Stimulated activated CD4-positive, alpha-beta T cell treated with anti-CD3 and anti-CD28 coated beads, Interleukin-4, amount 100 ng/mL, for 1 hour (primary cell): ENCODE data around the gene CUL2.
"Not testable (repeated sequence)": the region's sequence is repeated elsewhere in the genome, so short reads cannot be mapped to it uniquely, and the experiment has no call there.

ENCODE experiments used
- DNase-seq: peaks from one replicate; pipeline ENCODE4 v3.0.0-alpha.2; 2020

CUL2 gene

GRCh38 chr10:34974364-34975065 is 115.6 kb downstream of the CUL2 start:
- not testable (repeated sequence) for DNase-seq

- not testable (repeated sequence) for DNase-seq
Observed at GRCh38 chr10:34973757-34974156, 116.4 kb downstream of the CUL2 start.

DNA sequence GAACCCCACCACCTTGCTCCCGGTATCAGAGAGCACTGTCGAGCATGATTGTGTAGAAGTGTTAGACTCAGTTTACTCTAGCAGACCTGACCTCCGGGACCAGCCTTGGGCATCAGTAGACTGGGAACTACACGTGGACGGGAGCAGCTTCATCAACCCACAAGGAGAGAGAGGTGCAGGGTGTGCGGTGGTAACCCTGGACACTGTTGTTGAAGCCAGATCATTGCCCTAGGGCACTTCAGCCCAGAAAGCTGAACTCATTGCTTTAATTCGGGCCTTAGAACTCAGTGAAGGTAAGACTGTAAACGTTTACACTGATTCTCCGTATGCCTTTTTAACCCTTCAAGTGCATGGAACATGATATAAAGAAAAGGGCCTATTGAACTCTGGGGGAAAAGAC is 117.0 kb downstream of the CUL2 start:
- DNase-seq: not testable (repeated sequence)

DNA sequence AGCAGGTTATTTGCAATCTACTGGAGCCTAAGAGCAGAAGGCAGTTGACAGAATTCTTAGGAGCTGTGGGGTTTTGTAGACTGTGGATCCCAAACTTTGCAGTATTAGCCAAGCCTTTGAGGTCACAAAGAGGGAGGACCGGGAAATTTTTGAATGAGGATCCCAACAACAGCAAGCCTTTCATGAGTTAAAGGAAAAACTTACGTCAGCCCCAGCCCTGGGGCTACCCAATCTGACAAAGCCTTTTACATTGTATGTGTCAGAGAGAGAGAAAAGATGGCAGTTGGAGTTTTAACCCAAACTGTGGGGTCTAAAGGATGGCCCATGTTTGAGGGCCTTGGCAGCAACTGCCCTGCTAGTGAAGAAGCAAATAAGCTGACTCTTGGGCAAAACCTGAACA is 117.5 kb downstream of the CUL2 start:
- not testable (repeated sequence) for DNase-seq

- not testable (repeated sequence) for DNase-seq
Observed at GRCh38 chr10:34971606-34972334, 118.4 kb downstream of the CUL2 start.

GRCh38 chr10:34969171-34969570 is 121.0 kb downstream of the CUL2 start:
- DNase-seq: no peak

DNA sequence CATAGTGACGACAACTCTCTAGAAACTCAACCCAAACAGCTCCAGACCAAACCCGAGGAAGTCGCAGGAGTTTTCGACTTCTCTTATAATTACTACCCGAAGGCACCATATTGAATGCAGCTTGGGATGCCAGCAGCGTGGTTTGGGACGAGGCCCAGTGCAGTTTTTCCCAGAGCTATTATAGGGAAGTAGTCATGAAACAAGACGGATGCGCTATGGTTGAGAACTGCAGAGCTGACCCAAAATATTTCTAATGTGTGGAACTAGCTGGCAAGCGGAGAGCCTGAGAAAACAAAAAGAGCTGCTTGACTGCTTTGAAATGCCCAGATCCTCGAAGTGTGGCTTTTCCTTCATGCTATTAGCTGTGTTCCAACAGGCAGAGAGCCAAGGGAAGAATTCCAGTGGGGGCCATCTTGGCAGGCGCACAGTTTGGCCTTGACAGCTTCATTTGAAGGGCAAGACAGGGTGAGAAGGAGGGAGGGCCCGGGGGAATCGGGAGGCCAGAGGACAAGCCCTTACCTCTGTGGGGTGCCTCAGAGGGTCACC is 122.7 kb downstream of the CUL2 start:
- no peak for DNase-seq

DNA sequence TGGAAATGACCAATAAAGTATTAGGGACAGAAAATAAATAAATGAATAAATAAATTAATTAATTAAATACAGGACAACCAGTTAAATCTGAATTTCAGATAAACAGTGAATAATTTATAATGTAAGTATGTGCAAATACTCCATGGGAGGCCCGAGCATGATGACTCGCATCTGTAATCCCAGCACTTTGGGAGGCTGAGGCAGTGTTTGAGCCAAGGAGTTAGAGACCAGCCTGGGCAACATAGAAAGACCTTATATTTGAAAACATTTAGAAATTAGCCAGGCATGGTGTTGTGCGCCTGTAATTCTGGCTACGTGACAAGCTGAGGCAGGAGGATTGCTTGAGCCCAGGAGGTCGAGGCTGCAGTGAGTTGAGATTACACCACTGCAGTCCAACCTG is 123.7 kb downstream of the CUL2 start:
- DNase-seq: no peak

- no peak for DNase-seq
Observed at GRCh38 chr10:34966040-34966439, 124.1 kb downstream of the CUL2 start.

DNA sequence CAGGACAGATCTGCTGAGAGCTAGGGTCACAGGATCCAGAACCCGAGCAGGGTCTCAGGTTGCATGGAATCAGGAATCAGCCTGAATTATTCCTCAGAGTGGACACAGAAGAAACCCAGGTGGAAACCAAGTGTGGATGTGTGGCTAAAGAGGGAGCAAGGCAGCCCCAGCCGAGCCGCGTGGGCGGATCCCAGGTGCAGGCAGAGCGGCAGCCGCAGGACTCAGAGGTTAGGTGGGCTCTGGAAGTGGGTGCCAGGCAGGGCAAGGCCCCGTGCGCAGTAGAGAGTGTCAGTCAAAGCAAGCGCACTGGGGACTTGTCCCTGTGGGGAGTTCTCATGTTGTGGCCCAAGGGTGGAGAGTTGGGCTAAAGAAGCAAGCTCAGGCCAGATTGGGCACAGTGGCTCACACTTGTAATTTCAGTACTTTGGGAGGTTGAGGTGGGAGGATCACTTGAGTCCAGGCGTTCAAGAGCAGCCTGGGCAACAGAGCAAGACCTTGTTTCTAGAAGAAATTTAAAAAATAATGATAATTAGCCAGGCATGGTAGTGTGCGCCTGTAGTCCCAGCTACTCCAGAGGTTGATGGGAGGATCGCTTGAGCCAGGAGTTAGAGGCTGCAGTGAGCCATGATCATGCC is 125.9 kb downstream of the CUL2 start:
- no peak for DNase-seq

- no peak for DNase-seq
Observed at GRCh38 chr10:34962866-34963265, 127.3 kb downstream of the CUL2 start.

GRCh38 chr10:34960983-34961382 is 129.2 kb downstream of the CUL2 start:
- DNase-seq: no peak

GRCh38 chr10:34959786-34960185 is 130.4 kb downstream of the CUL2 start:
- DNase-seq: no peak

GRCh38 chr10:34959321-34959720 is 130.8 kb downstream of the CUL2 start:
- no peak for DNase-seq
